HG03558 (cell line): ENCODE results near the gene ZNF638.
"Not testable (repeated sequence)": the region's sequence is repeated elsewhere in the genome, so short reads cannot be mapped to it uniquely, and the experiment has no call there.

Experiments used
- ATAC-seq: cut with Tn5 transposase; IDR thresholded peaks from one replicate; pipeline ENCODE4 v1.9.1; 2021; ENCODE audit warnings: moderate number of reproducible peaks; ENCODE audit not compliant: unreplicated experiment; ENCODE audit errors: extremely low read depth

ZNF638 gene

GRCh38 chr2:71393216-71393615 is 61.6 kb downstream of the ZNF638 start:
- ATAC-seq = no peak

- ATAC-seq = no peak
These were observed 63.9 kb downstream of the ZNF638 start for GRCh38 chr2:71395471-71395870.

- ATAC-seq = no peak
These were observed 70.8 kb downstream of the ZNF638 start for GRCh38 chr2:71402427-71402826.

- ATAC-seq = no peak
These were observed 78.0 kb downstream of the ZNF638 start for GRCh38 chr2:71409611-71410010.

- ATAC-seq = no peak
These were observed 79.1 kb downstream of the ZNF638 start for GRCh38 chr2:71410696-71411095.

- ATAC-seq = not testable (repeated sequence)
These were observed 85.3 kb downstream of the ZNF638 start for GRCh38 chr2:71416866-71417265.

GRCh38 chr2:71417300-71418202 is 86.0 kb downstream of the ZNF638 start:
- ATAC-seq = no peak

- no peak for ATAC-seq
These were observed 87.6 kb downstream of the ZNF638 start for GRCh38 chr2:71419145-71419544.

- no peak for ATAC-seq
These were observed 88.4 kb downstream of the ZNF638 start for GRCh38 chr2:71419976-71420375.

- ATAC-seq = no peak
These were observed 91.2 kb downstream of the ZNF638 start for GRCh38 chr2:71422786-71423185.

GRCh38 chr2:71423817-71424420 is 92.3 kb downstream of the ZNF638 start:
- ATAC-seq = no peak

GRCh38 chr2:71426721-71427120 is 95.1 kb downstream of the ZNF638 start:
- ATAC-seq = no peak

- ATAC-seq = no peak
These were observed 97.1 kb downstream of the ZNF638 start for GRCh38 chr2:71428472-71429383.

GRCh38 chr2:71445142-71445541 is 113.6 kb downstream of the ZNF638 start:
- ATAC-seq = not testable (repeated sequence)

- ATAC-seq = no peak
These were observed 114.9 kb downstream of the ZNF638 start for GRCh38 chr2:71446505-71446904.

- no peak for ATAC-seq
These were observed 117.8 kb downstream of the ZNF638 start for GRCh38 chr2:71449343-71449742.

- no peak for ATAC-seq
These were observed 120.1 kb downstream of the ZNF638 start for GRCh38 chr2:71451705-71452104.

- no peak for ATAC-seq
These were observed 121.0 kb downstream of the ZNF638 start for GRCh38 chr2:71452565-71452964.

GRCh38 chr2:71453404-71454220 is 122.0 kb downstream of the ZNF638 start, which contains the start of gene DYSF:
DYSF (plus strand) TSS chr2:71453561.
- ATAC-seq = no peak
